ENCODE measurements around the gene FUT3. TPM values are rescaled to one million over a fixed set of nuclear protein-coding genes. Genes with fewer than 3 reads are reported as not detected.

FUT3 gene
- total RNA-seq, 1 experiment from 2014 or later: not detected

DNA sequence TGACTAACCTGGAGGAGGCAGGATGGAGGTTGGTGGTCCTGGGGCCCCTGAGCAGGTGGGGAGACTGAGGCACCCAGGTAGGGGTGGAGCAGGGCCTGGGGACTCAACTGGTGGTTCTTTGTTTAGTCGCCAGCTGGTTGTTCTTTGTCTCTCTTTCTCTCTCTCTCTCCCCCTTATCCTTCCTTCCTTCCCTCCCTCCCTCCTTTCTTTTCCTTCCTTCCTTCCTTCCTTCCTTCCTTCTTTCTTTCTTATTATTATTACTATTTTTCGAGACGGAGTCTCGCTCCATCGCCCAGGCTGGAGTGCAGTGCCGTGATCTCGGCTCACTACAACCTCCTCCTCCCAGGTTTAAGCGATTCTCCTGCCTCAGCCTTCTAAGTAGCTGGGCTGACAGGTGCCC is 53.0 kb downstream of the FUT3 start:
- H3K79me1 ChIP-seq (ENCODE audit: insufficient read depth, low read depth, low read length, poor library complexity, severe bottlenecking): no peaks in the 10 kb centered on the region
- Mint-ChIP-seq H3K4me3 (no peak overlapping the region), H3K36me3 (ENCODE audit: insufficient read depth in 1 of 3, low read depth in 3 of 3) (peaks cover 0 to 4% (median 0%) of the 10 kb centered on the region in 3 experiments; a peak in 2 of 7 replicates), H3K9me3 (peaks cover 0 to 4% of the 10 kb centered on the region in 2 experiments; a peak in 3 of 5 replicates), H3K27me3 (ENCODE audit: low read depth) (peaks cover 34% of the 10 kb centered on the region), H3K27ac (no peak overlapping the region), H3K4me1 (peaks cover 3 to 8% of the 10 kb centered on the region in 2 experiments)
- no peak overlapping the region for H3K27ac ChIP-seq (ENCODE audit: insufficient read length, low read depth, low read length)
- DNase-seq: no peak
- TF ChIP-seq, protein P1, sequence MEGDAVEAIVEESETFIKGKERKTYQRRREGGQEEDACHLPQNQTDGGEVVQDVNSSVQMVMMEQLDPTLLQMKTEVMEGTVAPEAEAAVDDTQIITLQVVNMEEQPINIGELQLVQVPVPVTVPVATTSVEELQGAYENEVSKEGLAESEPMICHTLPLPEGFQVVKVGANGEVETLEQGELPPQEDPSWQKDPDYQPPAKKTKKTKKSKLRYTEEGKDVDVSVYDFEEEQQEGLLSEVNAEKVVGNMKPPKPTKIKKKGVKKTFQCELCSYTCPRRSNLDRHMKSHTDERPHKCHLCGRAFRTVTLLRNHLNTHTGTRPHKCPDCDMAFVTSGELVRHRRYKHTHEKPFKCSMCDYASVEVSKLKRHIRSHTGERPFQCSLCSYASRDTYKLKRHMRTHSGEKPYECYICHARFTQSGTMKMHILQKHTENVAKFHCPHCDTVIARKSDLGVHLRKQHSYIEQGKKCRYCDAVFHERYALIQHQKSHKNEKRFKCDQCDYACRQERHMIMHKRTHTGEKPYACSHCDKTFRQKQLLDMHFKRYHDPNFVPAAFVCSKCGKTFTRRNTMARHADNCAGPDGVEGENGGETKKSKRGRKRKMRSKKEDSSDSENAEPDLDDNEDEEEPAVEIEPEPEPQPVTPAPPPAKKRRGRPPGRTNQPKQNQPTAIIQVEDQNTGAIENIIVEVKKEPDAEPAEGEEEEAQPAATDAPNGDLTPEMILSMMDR (conservative IDR thresholded peaks at IDR 0.05): no peak
- H2AK5ac ChIP-seq (ENCODE audit: insufficient read length, low read length): no peak overlapping the region
- no peaks in the 10 kb centered on the region for H3K27me3 ChIP-seq (ENCODE audit: insufficient read depth, low read length)
- no peaks in the 10 kb centered on the region for H3K23me2 ChIP-seq (ENCODE audit: insufficient read length, low read depth, low read length, poor library complexity, severe bottlenecking)
- no peak overlapping the region for H3K23ac ChIP-seq (ENCODE audit: insufficient read length, low read depth, low read length)
- no peak overlapping the region for H2BK120ac ChIP-seq (ENCODE audit: low read depth, low read length, poor library complexity, severe bottlenecking)
- H4K5ac ChIP-seq (ENCODE audit: insufficient read length, low read depth, low read length): no peak overlapping the region
- no peaks in the 10 kb centered on the region for H4K20me1 ChIP-seq (ENCODE audit: control insufficient read depth, insufficient read depth, insufficient read length)
- no peak overlapping the region for H3K4ac ChIP-seq (ENCODE audit: low read depth, low read length)
- no peak overlapping the region for H3T11ph ChIP-seq (ENCODE audit: low read length)
- no peak overlapping the region for H2BK5ac ChIP-seq (ENCODE audit: insufficient read length, low read length)
- H3K79me2 ChIP-seq (ENCODE audit: insufficient read depth, low read length): no peaks in the 10 kb centered on the region
- no peak overlapping the region for H3K18ac ChIP-seq (ENCODE audit: insufficient read length, low read depth, low read length)
- H3K14ac ChIP-seq (ENCODE audit: insufficient read depth, low read length): no peak overlapping the region; the same call in 1 of the 2 replicates
- 100% methylated on average over 1 of the region's 8 CpGs for whole genome bisulfite sequencing (ENCODE audit: extremely low coverage, insufficient read length, low lambda C conversion rate)
- H2AFZ ChIP-seq (ENCODE audit: low read length): no peak overlapping the region
- H3K9ac ChIP-seq (ENCODE audit: extremely low read depth, insufficient read length, low read length): no peak overlapping the region
- H3K9me3 ChIP-seq (ENCODE audit: control insufficient read depth, low read depth, low read length): no peaks in the 10 kb centered on the region
- no peak overlapping the region for H2BK12ac ChIP-seq (ENCODE audit: insufficient read length, low read depth, low read length)
- no peaks in the 10 kb centered on the region for H3K4me1 ChIP-seq (ENCODE audit: insufficient read depth, low read length)
- no peak overlapping the region for H4K8ac ChIP-seq (replicated peaks; ENCODE audit: insufficient read length, low read depth, low read length)
- no peak overlapping the region for H2BK20ac ChIP-seq (ENCODE audit: low read depth, low read length, poor library complexity, severe bottlenecking)
- H3K4me2 ChIP-seq (ENCODE audit: insufficient read depth, insufficient read length, low read length): no peak overlapping the region
- H2BK15ac ChIP-seq (ENCODE audit: low read depth, low read length): no peak overlapping the region
- no peak overlapping the region for H4K91ac ChIP-seq (ENCODE audit: insufficient read length, low read depth, low read length)
- no peak overlapping the region for H3K56ac ChIP-seq (ENCODE audit: insufficient read length, low read depth, low read length)

Data from H9 (cell line).